CD14-positive monocyte (primary cell): Measurements from ENCODE around the gene NTM. TPM values are rescaled to one million over a fixed set of nuclear protein-coding genes. Genes with fewer than 3 reads are reported as not detected.

Experiments used
- DNase-seq, 3 donors: peaks; one replicate each; pipeline ENCODE4 v3.0.0-alpha.2; 2011 to 2022
- H2AFZ ChIP-seq: 2 replicates; pipeline ENCODE4 v1.6.0; 2012; ENCODE audit warnings: mild to moderate bottlenecking, low read depth, low read length, inconsistent platforms; ENCODE audit not compliant: insufficient read depth, poor library complexity, severe bottlenecking
- H3K27ac ChIP-seq, 2 donors: 1 replicate in 1 of 2; 2 replicates in 1 of 2; pipeline ENCODE4 v1.5.1; 2012 to 2013; ENCODE audit warnings: low read length in 2 of 2, control low read depth in 1 of 2, inconsistent platforms in 1 of 2, low read depth in 1 of 2, mild to moderate bottlenecking in 1 of 2
- H3K27me3 ChIP-seq, 2 donors: one replicate each; pipeline versions ENCODE4 v1.6.0 to v1.6.1; 2011 to 2013; ENCODE audit warnings: low read length in 2 of 2; ENCODE audit not compliant: control insufficient read depth in 2 of 2, insufficient read depth in 2 of 2
- H3K36me3 ChIP-seq, 2 donors: replicated peaks in 1 of 2; 1 replicate in 1 of 2; 2 replicates in 1 of 2; pipeline versions ENCODE4 v1.5.1 to v1.6.1; 2012 to 2013; ENCODE audit warnings: low read length in 2 of 2, control low read depth in 1 of 2, inconsistent platforms in 1 of 2, mild to moderate bottlenecking in 1 of 2; ENCODE audit not compliant: insufficient read depth in 2 of 2, control insufficient read depth in 1 of 2
- H3K4me1 ChIP-seq, 2 donors: 1 replicate in 1 of 2; 2 replicates in 1 of 2; pipeline versions ENCODE4 v1.5.1 to v1.6.1; 2012 to 2013; ENCODE audit warnings: low read length in 2 of 2, control low read depth in 1 of 2, inconsistent platforms in 1 of 2, mild to moderate bottlenecking in 1 of 2, moderate library complexity in 1 of 2; ENCODE audit not compliant: insufficient read depth in 2 of 2, control insufficient read depth in 1 of 2
- H3K4me2 ChIP-seq: replicated peaks from 2 replicates; pipeline ENCODE3; 2012; ENCODE audit warnings: low read length, moderate library complexity, mild to moderate bottlenecking; ENCODE audit not compliant: poor library complexity, severe bottlenecking; ENCODE audit errors: extremely low read depth
- H3K4me3 ChIP-seq, 3 experiments: fragments of 200-600 bp in 1 of 3; sonication (generic) in 1 of 3; replicated peaks in 1 of 3; 1 replicate in 2 of 3; 2 replicates in 1 of 3; pipeline ENCODE4 v1.5.1; 2011 to 2013; ENCODE audit warnings: low read length in 3 of 3, mild to moderate bottlenecking in 3 of 3, control low read depth in 2 of 3, low read depth in 2 of 3, inconsistent platforms in 1 of 3, moderate library complexity in 1 of 3
- H3K79me2 ChIP-seq: 2 replicates; pipeline ENCODE4 v1.6.0; 2012; ENCODE audit warnings: mild to moderate bottlenecking, control low read depth, inconsistent platforms, low read length, moderate library complexity; ENCODE audit not compliant: insufficient read depth
- H3K9ac ChIP-seq: 2 replicates; pipeline ENCODE4 v1.6.0; 2017; ENCODE audit warnings: low read length, mild to moderate bottlenecking; ENCODE audit not compliant: insufficient read depth, poor library complexity, severe bottlenecking
- H3K9me3 ChIP-seq, 2 donors: replicated peaks in 1 of 2; 1 replicate in 1 of 2; 2 replicates in 1 of 2; pipeline versions ENCODE4 v1.5.1 to v1.6.1; 2012 to 2013; ENCODE audit warnings: low read length in 2 of 2, control low read depth in 1 of 2; ENCODE audit not compliant: control insufficient read depth in 1 of 2, insufficient read depth in 1 of 2
- H4K20me1 ChIP-seq: 2 replicates; pipeline ENCODE4 v1.6.0; 2012; ENCODE audit warnings: mild to moderate bottlenecking, low read length, control low read depth, moderate library complexity; ENCODE audit not compliant: insufficient read depth
- H3K27ac Mint-ChIP-seq, 7 donors: one replicate each; pipeline ENCODE4 v1.8.0; 2020; ENCODE audit warnings: mild to moderate bottlenecking in 7 of 7, mixed read lengths in 7 of 7, moderate library complexity in 6 of 7, inconsistent platforms in 2 of 7
- H3K27me3 Mint-ChIP-seq, 3 donors: one replicate each; pipeline ENCODE4 v1.8.0; 2021 to 2022; ENCODE audit warnings: low read depth in 3 of 3, mild to moderate bottlenecking in 3 of 3, mixed read lengths in 3 of 3, moderate library complexity in 3 of 3, inconsistent platforms in 1 of 3
- H3K36me3 Mint-ChIP-seq, 2 donors: one replicate each; pipeline ENCODE4 v1.8.0; 2020; ENCODE audit warnings: mixed read lengths in 2 of 2, inconsistent platforms in 1 of 2, mild to moderate bottlenecking in 1 of 2
- H3K4me1 Mint-ChIP-seq: one replicate; pipeline ENCODE4 v1.8.0; 2020; ENCODE audit warnings: mild to moderate bottlenecking, mixed read lengths
- H3K4me3 Mint-ChIP-seq, 2 donors: one replicate each; pipeline ENCODE4 v1.8.0; 2020; ENCODE audit warnings: mild to moderate bottlenecking in 2 of 2, mixed read lengths in 2 of 2, moderate library complexity in 1 of 2
- H3K9me3 Mint-ChIP-seq, 7 donors: one replicate each; pipeline ENCODE4 v1.8.0; 2020 to 2022; ENCODE audit warnings: mixed read lengths in 7 of 7, mild to moderate bottlenecking in 6 of 7, moderate library complexity in 6 of 7, inconsistent platforms in 2 of 7
- CTCF ChIP-seq: fragments of 200-600 bp; IDR thresholded peaks from one replicate; pipeline ENCODE4 v1.8.0; 2022; ENCODE audit warnings: antibody characterized with exemption, mild to moderate bottlenecking
- WGBS: methylation state at CpG from one replicate; pipeline ENCODE4 v1.1.5; 2013; ENCODE audit warnings: missing lambda C conversion rate; ENCODE audit not compliant: insufficient coverage; 5-methylcytosine and 5-hydroxymethylcytosine counted together
- intact Hi-C, 2 donors: fragments of 100-400 bp; cut with micrococcal nuclease; formaldehyde crosslinking; loops; one replicate each; pipeline versions ENCODE4 v1.15.0 to v1.15.1; 2023
- polyA plus RNA-seq, 3 donors: library from polyadenylated mRNA; depleted of rRNA in 1 of 3; unstranded in 2 of 3; stranded (reverse) in 1 of 3; fragments of 300-500 nt in 2 of 3; fragments of >200 nt in 1 of 3; fragmentation: Illumina TruSeq in 2 of 3; gene quantifications; 1 replicate in 2 of 3; 2 replicates in 1 of 3; pipeline ENCODE4 v1.2.3, GENCODE V29; 2012 to 2021

The NTM gene
- polyA plus RNA-seq, 3 donors, result not detected

GRCh38 chr11:132140056-132140455 is 769.6 kb downstream of the NTM start:
- H3K4me1 ChIP-seq, result no peaks in the 10 kb centered on the region
- intact Hi-C loops, result no loop called here
- H3K9me3 Mint-ChIP-seq, result peaks cover 0 to 4% (median 0%) of the 10 kb centered on the region in 7 donors

GRCh38 chr11:132142121-132142520 is 771.7 kb downstream of the NTM start:
- H3K9me3 Mint-ChIP-seq, result peaks cover 0 to 3% (median 0%) of the 10 kb centered on the region in 7 donors
- WGBS, result 92% methylated on average over 2 of the region's 9 CpGs
- intact Hi-C loops, result no loop called here
- no peaks in the 10 kb centered on the region for H3K36me3 Mint-ChIP-seq
- H3K4me1 Mint-ChIP-seq, result no peaks in the 10 kb centered on the region
- no peaks in the 10 kb centered on the region for H3K4me1 ChIP-seq
- H3K27ac ChIP-seq, result no peak overlapping the region
- no peaks in the 10 kb centered on the region for H3K36me3 ChIP-seq
- no peak overlapping the region for H3K4me3 Mint-ChIP-seq
- DNase-seq, result no peak
- H3K27me3 ChIP-seq, result no peaks in the 10 kb centered on the region
- no peak overlapping the region for H3K27ac Mint-ChIP-seq
- no peaks in the 10 kb centered on the region for H3K79me2 ChIP-seq
- H3K27me3 Mint-ChIP-seq, result peaks cover 2 to 13% (median 10%) of the 10 kb centered on the region in 3 donors
- H4K20me1 ChIP-seq, result no peaks in the 10 kb centered on the region
- TF ChIP-seq CTCF, result no peak
- no peak overlapping the region for H3K4me3 ChIP-seq
- H3K9ac ChIP-seq, result no peak overlapping the region
- H3K9me3 ChIP-seq, result no peaks in the 10 kb centered on the region
- no peak overlapping the region for H2AFZ ChIP-seq
- H3K4me2 ChIP-seq, result no peak overlapping the region

More at GRCh38 chr11:132140056-132140455, 769.6 kb downstream of the NTM start:
- no peaks in the 10 kb centered on the region for H3K36me3 Mint-ChIP-seq
- Histone ChIP-seq H3K4me3 (no peak overlapping the region), H2AFZ (no peak overlapping the region), H3K9ac (no peak overlapping the region), H3K27ac (no peak overlapping the region), H3K4me2 (no peak overlapping the region), H4K20me1 (no peaks in the 10 kb centered on the region), H3K27me3 (no peaks in the 10 kb centered on the region), H3K9me3 (no peaks in the 10 kb centered on the region), H3K36me3 (no peaks in the 10 kb centered on the region), H3K79me2 (no peaks in the 10 kb centered on the region)
- WGBS, result no CpG with 5 or more reads among the region's 3 CpGs
- DNase-seq, result no peak
- H3K4me1 Mint-ChIP-seq, result no peaks in the 10 kb centered on the region
- no peak overlapping the region for H3K27ac Mint-ChIP-seq
- H3K4me3 Mint-ChIP-seq, result no peak overlapping the region
- peaks cover 2 to 13% (median 10%) of the 10 kb centered on the region in 3 donors for H3K27me3 Mint-ChIP-seq
- no peak for TF ChIP-seq CTCF
